Panc1 (cell line): Measurements from ENCODE around the gene LRSAM1.

Experiments
- CTCF ChIP-seq: fragments of 450-650 bp; IDR thresholded peaks from 2 replicates; pipeline ENCODE4 v1.5.1; 2017; ENCODE audit warnings: mild to moderate bottlenecking
- POLR2AphosphoS5 ChIP-seq: IDR thresholded peaks from 2 replicates; pipeline ENCODE4 v1.6.1; 2012; ENCODE audit warnings: mild to moderate bottlenecking, low read depth, low read length, moderate library complexity
- REST ChIP-seq, 2 experiments: IDR thresholded peaks; 2 replicates each; pipeline ENCODE4 v1.6.1; 2011 to 2012; ENCODE audit warnings: low read depth in 2 of 2, control low read depth in 1 of 2, low read length in 1 of 2, mild to moderate bottlenecking in 1 of 2, moderate library complexity in 1 of 2; ENCODE audit not compliant: insufficient read depth in 1 of 2
- SIN3A ChIP-seq: IDR thresholded peaks from 2 replicates; pipeline ENCODE4 v1.6.1; 2012; ENCODE audit warnings: low read depth, mild to moderate bottlenecking, low read length, moderate library complexity, borderline replicate concordance; ENCODE audit not compliant: insufficient read depth
- TCF7L2 ChIP-seq: IDR thresholded peaks from 2 replicates; pipeline ENCODE4 v1.6.1; 2011; ENCODE audit warnings: mild to moderate bottlenecking, low read depth, low read length, inconsistent platforms

- no peak for TF ChIP-seq CTCF
- no peak for TF ChIP-seq SIN3A
- TF ChIP-seq POLR2AphosphoS5, result no peak
- TF ChIP-seq REST (IDR thresholded peaks at IDR 0.05; ENCODE audit: insufficient read depth in 1 of 2, low read depth in 2 of 2, low read length in 1 of 2), result peak in 1 of 2 experiments; percentile 14; a peak in 1 of 4 replicates
- no peak for TF ChIP-seq TCF7L2
Observed at GRCh38 chr9:127424676-127424999, 26.7 kb upstream of the LRSAM1 start.
